ENCODE results near the gene SCNN1G. TPM values are rescaled to one million over a fixed set of nuclear protein-coding genes. Genes with fewer than 3 reads are reported as not detected.

The SCNN1G gene
- polyA plus RNA-seq, 3 donors, result not detected

DNA sequence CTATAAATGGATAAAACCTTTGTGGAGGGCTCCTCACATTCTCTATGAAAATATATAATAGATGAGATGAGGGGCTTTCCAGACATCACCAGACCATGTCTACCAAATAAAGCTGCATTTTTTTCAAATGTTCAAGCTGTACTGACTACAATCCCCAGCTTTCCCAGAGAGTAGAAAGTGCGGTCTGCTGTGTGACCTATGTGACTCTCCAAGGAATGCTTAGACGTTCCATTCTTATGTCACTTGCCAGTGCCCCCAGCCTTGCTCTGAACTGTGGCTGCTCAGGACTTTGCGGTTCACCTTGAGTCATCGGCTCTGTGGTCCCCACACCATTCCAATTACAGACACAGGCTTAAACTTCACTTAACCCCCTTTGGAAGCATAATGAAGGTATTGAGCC is 71.8 kb downstream of the SCNN1G start:
- H3K9ac ChIP-seq (ENCODE audit: insufficient read depth, low read length, poor library complexity, severe bottlenecking), result no peak overlapping the region
- intact Hi-C loops (cut with micrococcal nuclease), result no loop called here
- H3K27ac ChIP-seq (ENCODE audit: low read depth in 1 of 2, low read length in 2 of 2), result no peak overlapping the region
- Mint-ChIP-seq H3K4me3 (no peak overlapping the region), H3K9me3 (peaks cover 0 to 12% (median 3%) of the 10 kb centered on the region in 7 donors), H3K4me1 (no peaks in the 10 kb centered on the region), H3K27me3 (ENCODE audit: low read depth in 3 of 3) (peaks cover 4 to 11% (median 10%) of the 10 kb centered on the region in 3 donors), H3K27ac (no peak overlapping the region), H3K36me3 (no peaks in the 10 kb centered on the region)
- 46% methylated on average over 2 of the region's 4 CpGs for WGBS (ENCODE audit: insufficient coverage)
- H3K9me3 ChIP-seq (replicated peaks in 1 of 2; ENCODE audit: control insufficient read depth in 1 of 2, insufficient read depth in 1 of 2, low read length in 2 of 2), result no peaks in the 10 kb centered on the region
- H3K4me1 ChIP-seq (ENCODE audit: control insufficient read depth in 1 of 2, insufficient read depth in 2 of 2, low read length in 2 of 2), result no peaks in the 10 kb centered on the region
- H3K4me2 ChIP-seq (replicated peaks; ENCODE audit: extremely low read depth, low read length, poor library complexity, severe bottlenecking), result no peak overlapping the region
- no peak for DNase-seq
- TF ChIP-seq, protein P1, sequence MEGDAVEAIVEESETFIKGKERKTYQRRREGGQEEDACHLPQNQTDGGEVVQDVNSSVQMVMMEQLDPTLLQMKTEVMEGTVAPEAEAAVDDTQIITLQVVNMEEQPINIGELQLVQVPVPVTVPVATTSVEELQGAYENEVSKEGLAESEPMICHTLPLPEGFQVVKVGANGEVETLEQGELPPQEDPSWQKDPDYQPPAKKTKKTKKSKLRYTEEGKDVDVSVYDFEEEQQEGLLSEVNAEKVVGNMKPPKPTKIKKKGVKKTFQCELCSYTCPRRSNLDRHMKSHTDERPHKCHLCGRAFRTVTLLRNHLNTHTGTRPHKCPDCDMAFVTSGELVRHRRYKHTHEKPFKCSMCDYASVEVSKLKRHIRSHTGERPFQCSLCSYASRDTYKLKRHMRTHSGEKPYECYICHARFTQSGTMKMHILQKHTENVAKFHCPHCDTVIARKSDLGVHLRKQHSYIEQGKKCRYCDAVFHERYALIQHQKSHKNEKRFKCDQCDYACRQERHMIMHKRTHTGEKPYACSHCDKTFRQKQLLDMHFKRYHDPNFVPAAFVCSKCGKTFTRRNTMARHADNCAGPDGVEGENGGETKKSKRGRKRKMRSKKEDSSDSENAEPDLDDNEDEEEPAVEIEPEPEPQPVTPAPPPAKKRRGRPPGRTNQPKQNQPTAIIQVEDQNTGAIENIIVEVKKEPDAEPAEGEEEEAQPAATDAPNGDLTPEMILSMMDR (IDR thresholded peaks at IDR 0.05), result no peak
- no peak overlapping the region for H2AFZ ChIP-seq (ENCODE audit: insufficient read depth, low read depth, low read length, poor library complexity, severe bottlenecking)
- no peaks in the 10 kb centered on the region for H4K20me1 ChIP-seq (ENCODE audit: insufficient read depth, low read length)
- H3K36me3 ChIP-seq (replicated peaks in 1 of 2; ENCODE audit: control insufficient read depth in 1 of 2, insufficient read depth in 2 of 2, low read length in 2 of 2), result no peaks in the 10 kb centered on the region
- no peak overlapping the region for H3K4me3 ChIP-seq (replicated peaks in 1 of 3; ENCODE audit: low read depth in 2 of 3, low read length in 3 of 3)
- no peaks in the 10 kb centered on the region for H3K79me2 ChIP-seq (ENCODE audit: insufficient read depth, low read length)
- H3K27me3 ChIP-seq (ENCODE audit: control insufficient read depth in 2 of 2, insufficient read depth in 2 of 2, low read length in 2 of 2), result no peaks in the 10 kb centered on the region

DNA sequence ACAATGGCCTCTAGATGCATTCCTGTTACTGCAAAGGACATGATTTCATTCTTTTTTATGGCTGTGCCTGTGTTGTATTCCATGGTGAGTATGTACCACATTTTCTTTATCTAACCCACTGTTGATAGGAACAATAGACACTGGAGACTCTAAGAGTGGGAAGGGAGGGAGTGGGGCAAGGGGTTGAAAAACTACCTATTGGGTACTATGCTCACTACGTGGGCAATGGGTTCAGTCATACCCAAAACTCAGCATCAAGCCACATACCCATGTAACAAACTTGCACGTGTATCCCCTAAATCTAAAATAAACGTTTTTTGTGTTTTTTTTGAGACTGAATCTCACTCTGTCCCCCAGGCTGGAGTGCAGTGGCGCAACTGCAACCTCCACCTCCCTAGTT is 72.5 kb downstream of the SCNN1G start:
- no peaks in the 10 kb centered on the region for H3K36me3 Mint-ChIP-seq
- H2AFZ ChIP-seq (ENCODE audit: insufficient read depth, low read depth, low read length, poor library complexity, severe bottlenecking), result no peak overlapping the region
- no peak overlapping the region for H3K4me3 ChIP-seq (replicated peaks in 1 of 3; ENCODE audit: low read depth in 2 of 3, low read length in 3 of 3)
- no peak overlapping the region for H3K27ac ChIP-seq (ENCODE audit: low read depth in 1 of 2, low read length in 2 of 2)
- no peak overlapping the region for H3K9ac ChIP-seq (ENCODE audit: insufficient read depth, low read length, poor library complexity, severe bottlenecking)
- H3K9me3 ChIP-seq (replicated peaks in 1 of 2; ENCODE audit: control insufficient read depth in 1 of 2, insufficient read depth in 1 of 2, low read length in 2 of 2), result no peaks in the 10 kb centered on the region
- no peak overlapping the region for H3K27ac Mint-ChIP-seq
- H3K4me1 Mint-ChIP-seq, result no peaks in the 10 kb centered on the region
- no peak overlapping the region for H3K4me3 Mint-ChIP-seq
- H4K20me1 ChIP-seq (ENCODE audit: insufficient read depth, low read length), result no peaks in the 10 kb centered on the region
- H3K9me3 Mint-ChIP-seq, result peaks cover 0 to 11% (median 5%) of the 10 kb centered on the region in 7 donors
- TF ChIP-seq, protein P1 (IDR thresholded peaks at IDR 0.05), result no peak
- H3K27me3 Mint-ChIP-seq (ENCODE audit: low read depth in 3 of 3), result peaks cover 4 to 12% (median 10%) of the 10 kb centered on the region in 3 donors
- H3K36me3 ChIP-seq (replicated peaks in 1 of 2; ENCODE audit: control insufficient read depth in 1 of 2, insufficient read depth in 2 of 2, low read length in 2 of 2), result no peaks in the 10 kb centered on the region
- no peaks in the 10 kb centered on the region for H3K4me1 ChIP-seq (ENCODE audit: control insufficient read depth in 1 of 2, insufficient read depth in 2 of 2, low read length in 2 of 2)
- no peaks in the 10 kb centered on the region for H3K27me3 ChIP-seq (ENCODE audit: control insufficient read depth in 2 of 2, insufficient read depth in 2 of 2, low read length in 2 of 2)
- no peak overlapping the region for H3K4me2 ChIP-seq (replicated peaks; ENCODE audit: extremely low read depth, low read length, poor library complexity, severe bottlenecking)
- no peaks in the 10 kb centered on the region for H3K79me2 ChIP-seq (ENCODE audit: insufficient read depth, low read length)
- intact Hi-C loops (cut with micrococcal nuclease), result no loop called here
- WGBS (ENCODE audit: insufficient coverage), result 43% methylated on average over 2 of the region's 4 CpGs
- no peak for DNase-seq

All from CD14-positive monocyte (primary cell).